ENCODE results near the gene GPSM3. TPM values are rescaled to one million over a fixed set of nuclear protein-coding genes. Genes with fewer than 3 reads are reported as not detected.

The GPSM3 gene
- total and polyA plus RNA-seq, 2 of the 13 experiments (the other 11 are each of a cell fraction or from before 2014, with no cell fraction given): 0.18 to 6.2 TPM

DNA sequence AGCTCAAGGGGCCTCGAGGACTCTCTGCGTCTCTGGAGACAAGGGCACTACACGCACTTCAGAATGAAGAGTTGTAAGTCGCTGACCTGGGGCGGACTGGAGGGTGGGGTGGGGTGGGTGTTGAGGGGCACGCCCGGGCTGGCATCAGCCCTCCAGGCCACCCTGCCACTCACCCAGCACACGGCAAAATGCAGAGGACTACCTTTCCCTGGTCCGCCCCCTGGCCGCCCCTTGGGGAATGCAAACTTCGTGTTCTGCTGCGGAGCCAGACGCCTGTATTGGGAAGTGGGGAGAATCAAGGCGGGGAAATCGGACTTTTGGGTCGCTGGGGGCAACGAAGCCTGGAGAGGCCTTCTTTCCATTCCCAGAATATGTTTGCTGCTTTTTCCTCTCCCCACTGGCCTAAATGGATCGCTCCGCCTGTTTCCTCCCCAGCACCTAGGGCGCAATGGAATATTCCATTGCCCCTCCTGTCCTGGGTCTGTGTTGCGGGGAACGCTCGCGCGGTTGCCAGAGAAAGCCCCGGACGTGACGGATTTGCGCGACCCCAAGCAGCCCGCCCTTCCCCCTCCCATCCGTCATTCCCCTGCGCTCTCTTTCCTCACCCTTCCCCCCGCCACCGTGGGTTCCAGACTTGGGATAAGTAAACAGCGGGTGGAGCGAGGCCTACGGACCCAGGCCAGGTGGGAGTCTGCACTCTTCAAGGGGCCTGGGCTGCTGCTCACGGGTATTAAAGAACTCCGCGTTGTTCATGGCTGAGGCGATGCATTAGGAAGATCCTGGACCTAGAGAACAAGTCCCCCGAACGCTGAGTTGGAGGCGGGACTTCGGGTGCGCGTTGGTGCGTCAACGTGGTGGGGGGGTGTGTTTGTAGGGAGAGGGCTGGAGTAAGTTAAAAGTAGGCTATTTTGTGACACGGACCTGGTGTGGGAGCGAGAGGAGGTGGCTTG, 38.6 kb downstream of the GPSM3 start, which contains the start of gene PPT2 (continued):
- TF ChIP-seq, protein P1, sequence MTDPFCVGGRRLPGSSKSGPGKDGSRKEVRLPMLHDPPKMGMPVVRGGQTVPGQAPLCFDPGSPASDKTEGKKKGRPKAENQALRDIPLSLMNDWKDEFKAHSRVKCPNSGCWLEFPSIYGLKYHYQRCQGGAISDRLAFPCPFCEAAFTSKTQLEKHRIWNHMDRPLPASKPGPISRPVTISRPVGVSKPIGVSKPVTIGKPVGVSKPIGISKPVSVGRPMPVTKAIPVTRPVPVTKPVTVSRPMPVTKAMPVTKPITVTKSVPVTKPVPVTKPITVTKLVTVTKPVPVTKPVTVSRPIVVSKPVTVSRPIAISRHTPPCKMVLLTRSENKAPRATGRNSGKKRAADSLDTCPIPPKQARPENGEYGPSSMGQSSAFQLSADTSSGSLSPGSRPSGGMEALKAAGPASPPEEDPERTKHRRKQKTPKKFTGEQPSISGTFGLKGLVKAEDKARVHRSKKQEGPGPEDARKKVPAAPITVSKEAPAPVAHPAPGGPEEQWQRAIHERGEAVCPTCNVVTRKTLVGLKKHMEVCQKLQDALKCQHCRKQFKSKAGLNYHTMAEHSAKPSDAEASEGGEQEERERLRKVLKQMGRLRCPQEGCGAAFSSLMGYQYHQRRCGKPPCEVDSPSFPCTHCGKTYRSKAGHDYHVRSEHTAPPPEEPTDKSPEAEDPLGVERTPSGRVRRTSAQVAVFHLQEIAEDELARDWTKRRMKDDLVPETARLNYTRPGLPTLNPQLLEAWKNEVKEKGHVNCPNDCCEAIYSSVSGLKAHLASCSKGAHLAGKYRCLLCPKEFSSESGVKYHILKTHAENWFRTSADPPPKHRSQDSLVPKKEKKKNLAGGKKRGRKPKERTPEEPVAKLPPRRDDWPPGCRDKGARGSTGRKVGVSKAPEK (CRISPR knock-in tag; IDR thresholded peaks at IDR 0.05; ENCODE audit: borderline replicate concordance): no peak
- TF ChIP-seq ZNF788 (CRISPR knock-in tag; IDR thresholded peaks at IDR 0.05; ENCODE audit: borderline replicate concordance): peak; percentile 18; the same call in 1 of the 2 replicates
- peak; percentile 77; the same call in 1 of the 2 replicates for TF ChIP-seq DR1 (CRISPR knock-in tag; IDR thresholded peaks at IDR 0.05)
- peak; percentile 64 for TF ChIP-seq ZEB1 (IDR thresholded peaks at IDR 0.05; ENCODE audit: insufficient replicate concordance, low read depth)
- peak; percentile 25; the same call in 1 of the 2 replicates for TF ChIP-seq SALL2 (CRISPR knock-in tag; IDR thresholded peaks at IDR 0.05)
- TF ChIP-seq MTA1 (CRISPR knock-in tag; IDR thresholded peaks at IDR 0.05; ENCODE audit: borderline replicate concordance): peak; percentile 96
- no peak for TF ChIP-seq ZNF382 (CRISPR knock-in tag; IDR thresholded peaks at IDR 0.05; ENCODE audit: borderline replicate concordance)
- peak; percentile 39; the same call in 1 of the 2 replicates for TF ChIP-seq ZNF264 (CRISPR knock-in tag; IDR thresholded peaks at IDR 0.05)
- TF ChIP-seq HNRNPLL (IDR thresholded peaks at IDR 0.05; ENCODE audit: low read depth, low read length, poor library complexity, severe bottlenecking): peak; percentile 85
- no peak for TF ChIP-seq RORA (CRISPR knock-in tag; IDR thresholded peaks at IDR 0.05)
- peak; percentile 45; the same call in 1 of the 2 replicates for TF ChIP-seq MIXL1 (CRISPR knock-in tag; IDR thresholded peaks at IDR 0.05)
- peak; percentile 68; the same call in 1 of the 2 replicates for TF ChIP-seq TBX2 (CRISPR knock-in tag; IDR thresholded peaks at IDR 0.05; ENCODE audit: borderline replicate concordance)
- peak; percentile 41; the same call in 1 of the 2 replicates for TF ChIP-seq KDM4B (CRISPR knock-in tag; IDR thresholded peaks at IDR 0.05)
- TF ChIP-seq, protein P2, sequence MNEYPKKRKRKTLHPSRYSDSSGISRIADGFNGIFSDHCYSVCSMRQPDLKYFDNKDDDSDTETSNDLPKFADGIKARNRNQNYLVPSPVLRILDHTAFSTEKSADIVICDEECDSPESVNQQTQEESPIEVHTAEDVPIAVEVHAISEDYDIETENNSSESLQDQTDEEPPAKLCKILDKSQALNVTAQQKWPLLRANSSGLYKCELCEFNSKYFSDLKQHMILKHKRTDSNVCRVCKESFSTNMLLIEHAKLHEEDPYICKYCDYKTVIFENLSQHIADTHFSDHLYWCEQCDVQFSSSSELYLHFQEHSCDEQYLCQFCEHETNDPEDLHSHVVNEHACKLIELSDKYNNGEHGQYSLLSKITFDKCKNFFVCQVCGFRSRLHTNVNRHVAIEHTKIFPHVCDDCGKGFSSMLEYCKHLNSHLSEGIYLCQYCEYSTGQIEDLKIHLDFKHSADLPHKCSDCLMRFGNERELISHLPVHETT (CRISPR knock-in tag; conservative IDR thresholded peaks at IDR 0.05): 0 out of 2 replicates have a peak, but pooled peaks have one; percentile 29
- TF ChIP-seq, protein P3, sequence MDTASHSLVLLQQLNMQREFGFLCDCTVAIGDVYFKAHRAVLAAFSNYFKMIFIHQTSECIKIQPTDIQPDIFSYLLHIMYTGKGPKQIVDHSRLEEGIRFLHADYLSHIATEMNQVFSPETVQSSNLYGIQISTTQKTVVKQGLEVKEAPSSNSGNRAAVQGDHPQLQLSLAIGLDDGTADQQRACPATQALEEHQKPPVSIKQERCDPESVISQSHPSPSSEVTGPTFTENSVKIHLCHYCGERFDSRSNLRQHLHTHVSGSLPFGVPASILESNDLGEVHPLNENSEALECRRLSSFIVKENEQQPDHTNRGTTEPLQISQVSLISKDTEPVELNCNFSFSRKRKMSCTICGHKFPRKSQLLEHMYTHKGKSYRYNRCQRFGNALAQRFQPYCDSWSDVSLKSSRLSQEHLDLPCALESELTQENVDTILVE (CRISPR knock-in tag; IDR thresholded peaks at IDR 0.05): peak; percentile 19; the same call in 1 of the 2 replicates
- no peak for TF ChIP-seq ZSCAN30 (CRISPR knock-in tag; IDR thresholded peaks at IDR 0.05)
- TF ChIP-seq ZFP36 (IDR thresholded peaks at IDR 0.05; ENCODE audit: borderline replicate concordance, low read depth, low read length, partially characterized antibody): no peak
- TF ChIP-seq FOXK1 (CRISPR knock-in tag; IDR thresholded peaks at IDR 0.05; ENCODE audit: borderline replicate concordance, low read depth): peak; percentile 76; the same call in 1 of the 2 replicates
- 0 out of 2 replicates have a peak, but pooled peaks have one; percentile 83 for TF ChIP-seq ZNF138 (CRISPR knock-in tag; IDR thresholded peaks at IDR 0.05; ENCODE audit: low read depth)
- TF ChIP-seq SP5 (CRISPR knock-in tag; IDR thresholded peaks at IDR 0.05; ENCODE audit: borderline replicate concordance, low read depth): peak; percentile 39; the same call in 1 of the 2 replicates
